Effector CD4-positive, alpha-beta T cell (primary cell): ENCODE measurements around the gene UROS.

Experiments used
- DNase-seq: peaks from one replicate; pipeline ENCODE4 v3.0.0-alpha.2; 2020

Gene UROS

GRCh38 chr10:125785791-125786190, 37.3 kb downstream of the UROS start:
- no peak for DNase-seq

- no peak for DNase-seq
Measured at GRCh38 chr10:125783957-125784356, 39.1 kb downstream of the UROS start.

GRCh38 chr10:125783408-125783807, 39.6 kb downstream of the UROS start:
- no peak for DNase-seq

- DNase-seq = no peak
Measured at GRCh38 chr10:125782616-125783015, 40.4 kb downstream of the UROS start.

GRCh38 chr10:125782054-125782453, 41.0 kb downstream of the UROS start:
- no peak for DNase-seq

- DNase-seq = no peak
Measured at GRCh38 chr10:125781374-125781773, 41.7 kb downstream of the UROS start.

GRCh38 chr10:125779403-125780327, 43.4 kb downstream of the UROS start:
- DNase-seq = no peak

- no peak for DNase-seq
Measured at GRCh38 chr10:125778556-125778955, 44.5 kb downstream of the UROS start.

- no peak for DNase-seq
Measured at GRCh38 chr10:125777806-125778205, 45.3 kb downstream of the UROS start.

- DNase-seq = no peak
Measured at GRCh38 chr10:125775491-125776106, 47.5 kb downstream of the UROS start, which contains the start of gene MMP21. Gene MMP21 (minus strand): TSS chr10:125775821. CDS start chr10:125775821, 0 bp downstream.

- DNase-seq = no peak
Measured at GRCh38 chr10:125774581-125775191, 48.4 kb downstream of the UROS start.

- DNase-seq = no peak
Measured at GRCh38 chr10:125773687-125774543, 49.1 kb downstream of the UROS start.

GRCh38 chr10:125772864-125773180, 50.2 kb downstream of the UROS start:
- DNase-seq = no peak

GRCh38 chr10:125772112-125772863, 50.8 kb downstream of the UROS start:
- no peak for DNase-seq

GRCh38 chr10:125770844-125771243, 52.2 kb downstream of the UROS start:
- no peak for DNase-seq

- no peak for DNase-seq
Measured at GRCh38 chr10:125769175-125769574, 53.9 kb downstream of the UROS start.

GRCh38 chr10:125768219-125768855, 54.7 kb downstream of the UROS start:
- no peak for DNase-seq

GRCh38 chr10:125766511-125766910, 56.5 kb downstream of the UROS start:
- DNase-seq = no peak

- no peak for DNase-seq
Measured at GRCh38 chr10:125765835-125766234, 57.2 kb downstream of the UROS start.

- no peak for DNase-seq
Measured at GRCh38 chr10:125762692-125763648, 60.1 kb downstream of the UROS start.
